Measurements from ENCODE around the gene KRTCAP3. TPM values are rescaled to one million over a fixed set of nuclear protein-coding genes. Genes with fewer than 3 reads are reported as not detected.
A peak's percentile ranks its signal among the peaks of the same experiment; 100 is the strongest.

KRTCAP3 gene
- total RNA-seq, 4 donors from 2014 or later, result 0.75 to 1.8 (median 1.3) TPM; not detected in 1

DNA sequence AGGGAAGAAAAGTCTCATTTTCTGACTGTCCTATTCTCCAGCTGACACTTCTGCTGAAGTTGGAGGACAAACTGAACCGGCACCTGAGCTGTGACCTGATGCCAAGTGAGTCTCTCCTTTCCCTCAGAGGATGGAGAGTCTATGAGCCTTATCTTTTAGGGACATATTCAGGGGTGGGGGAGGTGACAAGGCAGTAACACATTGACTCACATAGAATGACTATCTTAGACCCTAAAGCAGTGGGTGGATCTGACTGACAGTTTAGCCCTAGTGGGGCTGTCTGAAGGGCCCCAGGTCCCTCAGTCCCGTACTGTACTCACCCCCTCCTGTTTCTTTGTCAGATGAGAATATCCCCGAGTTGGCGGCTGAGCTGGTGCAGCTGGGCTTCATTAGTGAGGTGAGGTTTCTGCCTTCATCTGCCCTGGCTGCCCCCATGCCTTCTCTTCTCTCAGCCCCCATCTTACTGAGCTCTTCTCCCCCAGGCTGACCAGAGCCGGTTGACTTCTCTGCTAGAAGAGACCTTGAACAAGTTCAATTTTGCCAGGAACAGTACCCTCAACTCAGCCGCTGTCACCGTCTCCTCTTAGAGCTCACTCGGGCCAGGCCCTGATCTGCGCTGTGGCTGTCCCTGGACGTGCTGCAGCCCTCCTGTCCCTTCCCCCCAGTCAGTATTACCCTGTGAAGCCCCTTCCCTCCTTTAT is 805 bp upstream of the KRTCAP3 start:
- ATAC-seq (ENCODE audit: low FRiP score), result no peak
- TF ChIP-seq CTCF (IDR thresholded peaks at IDR 0.05), result no peak
- no peak for DNase-seq (ENCODE audit: low spot score)

DNA sequence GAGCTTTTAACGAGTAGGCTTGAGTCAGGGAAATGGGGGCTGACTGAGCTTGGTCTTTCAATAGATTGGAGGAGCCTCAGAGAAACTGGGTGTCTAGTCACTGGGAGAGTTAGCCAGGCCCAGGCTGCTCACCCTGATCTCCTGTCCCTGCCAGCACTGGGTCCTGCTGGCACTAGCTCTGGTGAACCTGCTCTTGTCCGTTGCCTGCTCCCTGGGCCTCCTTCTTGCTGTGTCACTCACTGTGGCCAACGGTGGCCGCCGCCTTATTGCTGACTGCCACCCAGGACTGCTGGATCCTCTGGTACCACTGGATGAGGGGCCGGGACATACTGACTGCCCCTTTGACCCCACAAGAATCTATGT is 720 bp downstream of the KRTCAP3 start:
- ATAC-seq (ENCODE audit: low FRiP score) (peak; percentile 16), DNase-seq (ENCODE audit: low spot score) (no peak)
- TF ChIP-seq CTCF (IDR thresholded peaks at IDR 0.05), result no peak

- no peak for DNase-seq (ENCODE audit: low spot score)
- ATAC-seq (ENCODE audit: low FRiP score), result no peak
- TF ChIP-seq CTCF (IDR thresholded peaks at IDR 0.05), result no peak
Measured at GRCh38 chr2:27445155-27445554, 3.0 kb downstream of the KRTCAP3 start.

GRCh38 chr2:27445615-27446014 is 3.4 kb downstream of the KRTCAP3 start:
- ATAC-seq (ENCODE audit: low FRiP score) (no peak), DNase-seq (ENCODE audit: low spot score) (no peak)
- TF ChIP-seq CTCF (IDR thresholded peaks at IDR 0.05), result no peak

- TF ChIP-seq CTCF (IDR thresholded peaks at IDR 0.05), result no peak
- ATAC-seq (ENCODE audit: low FRiP score) (no peak), DNase-seq (ENCODE audit: low spot score) (no peak)
Measured at GRCh38 chr2:27446057-27446456, 3.9 kb downstream of the KRTCAP3 start.

- ATAC-seq (ENCODE audit: low FRiP score) (no peak), DNase-seq (ENCODE audit: low spot score) (no peak)
- no peak for TF ChIP-seq CTCF (IDR thresholded peaks at IDR 0.05)
Measured at GRCh38 chr2:27448381-27448780, 6.2 kb downstream of the KRTCAP3 start.

GRCh38 chr2:27451095-27451494 is 8.9 kb downstream of the KRTCAP3 start:
- DNase-seq (ENCODE audit: low spot score) (no peak), ATAC-seq (ENCODE audit: low FRiP score) (no peak)
- no peak for TF ChIP-seq CTCF (IDR thresholded peaks at IDR 0.05)

Data from omental fat pad (tissue), 4 donors.